Limb (tissue), 2 donors: Measurements from ENCODE around the gene AP2A2.
A peak's percentile ranks its signal among the peaks of the same experiment; 100 is the strongest.

Experiments used
- DNase-seq, 2 donors: peaks; one replicate each; pipeline ENCODE4 v3.0.0-alpha.2; 2016; ENCODE audit errors: extremely low spot score in 2 of 2

The AP2A2 gene

GRCh38 chr11:898540-899190 is 27.0 kb upstream of the AP2A2 start:
- DNase-seq, result no peak

- DNase-seq, result no peak
Observed at GRCh38 chr11:899724-900123, 25.9 kb upstream of the AP2A2 start.

- no peak for DNase-seq
Observed at GRCh38 chr11:900545-900944, 25.1 kb upstream of the AP2A2 start.

GRCh38 chr11:901452-902061 is 24.1 kb upstream of the AP2A2 start:
- DNase-seq, result no peak

- DNase-seq, result no peak
Observed at GRCh38 chr11:904380-904779, 21.3 kb upstream of the AP2A2 start.

GRCh38 chr11:905952-906351 is 19.7 kb upstream of the AP2A2 start:
- no peak for DNase-seq

- DNase-seq, result no peak
Observed at GRCh38 chr11:907668-908067, 18.0 kb upstream of the AP2A2 start.

GRCh38 chr11:908273-908672 is 17.4 kb upstream of the AP2A2 start:
- no peak for DNase-seq

GRCh38 chr11:909406-909805 is 16.3 kb upstream of the AP2A2 start:
- no peak for DNase-seq

GRCh38 chr11:910044-910588 is 15.6 kb upstream of the AP2A2 start:
- no peak for DNase-seq

- DNase-seq, result peak; percentile 84 to 95
Observed at GRCh38 chr11:910589-911030, 15.1 kb upstream of the AP2A2 start, which contains the start of gene CHID1. TSS of gene CHID1 (minus strand) at chr11:910810. CDS start at chr11:904816, 5,994 bp downstream.

GRCh38 chr11:911031-911889 is 14.4 kb upstream of the AP2A2 start:
- no peak for DNase-seq

- no peak for DNase-seq
Observed at GRCh38 chr11:911890-912219, 13.8 kb upstream of the AP2A2 start.

GRCh38 chr11:912266-912665 is 13.4 kb upstream of the AP2A2 start:
- no peak for DNase-seq

- no peak for DNase-seq
Observed at GRCh38 chr11:913043-913442, 12.6 kb upstream of the AP2A2 start.

- no peak for DNase-seq
Observed at GRCh38 chr11:914204-914603, 11.5 kb upstream of the AP2A2 start.

- peak in 1 of 2 donors; percentile 23 for DNase-seq
Observed at GRCh38 chr11:914747-915501, 10.7 kb upstream of the AP2A2 start.

GRCh38 chr11:917426-917825 is 8.2 kb upstream of the AP2A2 start:
- DNase-seq, result no peak

GRCh38 chr11:921921-922678 is 3.6 kb upstream of the AP2A2 start:
- DNase-seq, result peak in 1 of 2 donors; percentile 23

- peak in 1 of 2 donors; percentile 32 for DNase-seq
Observed at GRCh38 chr11:923691-924405, 1.8 kb upstream of the AP2A2 start.
